GM18858 (cell line): ENCODE results near the gene MYO1E.
A peak's percentile ranks its signal among the peaks of the same experiment; 100 is the strongest.
"Not testable (repeated sequence)": the region's sequence is repeated elsewhere in the genome, so short reads cannot be mapped to it uniquely, and the experiment has no call there.

Experiments
- ATAC-seq: cut with Tn5 transposase; IDR thresholded peaks from one replicate; pipeline ENCODE4 v1.9.1; 2021; ENCODE audit not compliant: unreplicated experiment

The MYO1E gene

DNA sequence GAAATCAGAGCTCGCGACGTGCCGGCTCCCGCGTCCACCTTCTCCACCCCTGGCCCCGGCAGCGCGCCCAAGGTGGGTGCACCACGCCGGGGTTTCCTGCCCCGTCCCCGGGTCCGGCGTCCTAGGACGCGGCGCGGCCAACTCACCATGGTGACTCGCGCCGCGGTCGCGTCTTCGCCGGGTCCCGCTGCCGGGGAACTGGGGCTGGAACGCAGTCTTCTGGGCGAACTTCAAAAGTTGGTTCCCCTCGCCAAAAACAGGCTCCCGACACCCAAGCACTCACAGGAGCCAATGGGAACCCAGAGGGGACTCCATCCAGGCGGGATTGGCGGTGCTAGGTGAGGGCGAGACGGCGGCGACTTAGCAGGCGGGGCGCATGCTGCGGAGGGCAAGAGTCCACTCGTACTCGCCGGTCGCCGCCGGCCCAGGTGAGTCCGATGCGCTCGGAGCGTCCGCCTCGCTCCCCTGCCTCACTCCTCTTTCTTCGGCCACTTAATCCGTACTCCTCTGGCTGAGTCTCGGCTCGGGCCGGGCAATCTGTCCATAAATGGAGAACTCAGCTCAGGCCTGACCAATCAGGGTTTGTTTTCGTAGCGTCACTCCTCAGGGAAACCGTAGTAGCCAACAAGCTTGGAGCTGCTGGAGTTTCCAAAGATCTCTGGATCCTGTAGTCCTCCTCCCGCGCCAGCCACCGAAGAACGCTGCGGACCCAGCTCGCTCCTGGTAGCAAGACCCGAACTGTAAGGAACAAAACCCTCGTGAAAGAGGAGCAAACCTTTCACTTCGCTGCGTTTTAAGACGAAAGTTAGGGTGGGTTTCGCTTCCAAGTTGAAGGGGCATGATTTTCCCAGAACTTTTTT, at the start of gene MYO1E:
Gene MYO1E, minus strand, starts transcription at position 520 of the 860 bp plus-strand sequence. Its CDS starts 371 bp downstream, at position 149.
- ATAC-seq = no peak

DNA sequence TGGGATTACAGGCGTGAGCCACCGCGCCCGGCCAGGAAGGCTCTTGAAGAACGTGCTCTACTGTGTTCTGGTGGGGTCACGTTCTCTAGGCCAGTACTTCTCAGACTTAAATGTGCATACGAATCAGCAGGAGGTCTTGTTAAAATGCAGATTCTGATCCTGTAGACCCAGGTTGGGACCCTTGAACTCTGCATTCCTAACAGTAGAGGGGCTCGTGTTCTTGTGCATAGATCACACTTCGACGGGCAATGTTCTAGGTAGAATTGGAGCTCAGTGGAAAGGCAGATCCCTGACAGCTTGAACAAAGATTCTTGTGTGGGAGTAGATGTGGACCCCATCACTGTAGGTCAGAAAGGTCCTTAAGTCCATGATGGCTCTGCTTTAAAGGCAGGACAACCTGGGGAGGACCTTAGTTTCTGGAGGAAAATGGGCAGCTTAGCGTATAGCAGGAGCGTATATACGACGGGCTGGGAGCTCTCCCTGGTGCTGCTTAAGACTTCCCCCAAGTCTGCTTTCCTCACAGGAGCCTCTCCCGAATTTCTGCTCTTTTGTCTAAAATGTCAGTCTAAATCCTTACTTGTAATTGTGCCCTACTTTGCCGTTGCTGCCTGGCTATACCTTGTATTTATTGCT, 48.4 kb upstream of the MYO1E start:
- ATAC-seq = no peak

- no peak for ATAC-seq
Observed at GRCh38 chr15:59420108-59420507, 47.4 kb upstream of the MYO1E start.

- ATAC-seq = no peak
Observed at GRCh38 chr15:59419170-59419569, 46.5 kb upstream of the MYO1E start.

- no peak for ATAC-seq
Observed at GRCh38 chr15:59416816-59417215, 44.1 kb upstream of the MYO1E start.

- ATAC-seq = no peak
Observed at GRCh38 chr15:59413577-59413976, 40.9 kb upstream of the MYO1E start.

GRCh38 chr15:59410391-59410896, 37.8 kb upstream of the MYO1E start:
- no peak for ATAC-seq

GRCh38 chr15:59407946-59408345, 35.3 kb upstream of the MYO1E start:
- ATAC-seq = no peak

GRCh38 chr15:59406446-59406845, 33.8 kb upstream of the MYO1E start:
- no peak for ATAC-seq

GRCh38 chr15:59405079-59405478, 32.4 kb upstream of the MYO1E start:
- no peak for ATAC-seq

DNA sequence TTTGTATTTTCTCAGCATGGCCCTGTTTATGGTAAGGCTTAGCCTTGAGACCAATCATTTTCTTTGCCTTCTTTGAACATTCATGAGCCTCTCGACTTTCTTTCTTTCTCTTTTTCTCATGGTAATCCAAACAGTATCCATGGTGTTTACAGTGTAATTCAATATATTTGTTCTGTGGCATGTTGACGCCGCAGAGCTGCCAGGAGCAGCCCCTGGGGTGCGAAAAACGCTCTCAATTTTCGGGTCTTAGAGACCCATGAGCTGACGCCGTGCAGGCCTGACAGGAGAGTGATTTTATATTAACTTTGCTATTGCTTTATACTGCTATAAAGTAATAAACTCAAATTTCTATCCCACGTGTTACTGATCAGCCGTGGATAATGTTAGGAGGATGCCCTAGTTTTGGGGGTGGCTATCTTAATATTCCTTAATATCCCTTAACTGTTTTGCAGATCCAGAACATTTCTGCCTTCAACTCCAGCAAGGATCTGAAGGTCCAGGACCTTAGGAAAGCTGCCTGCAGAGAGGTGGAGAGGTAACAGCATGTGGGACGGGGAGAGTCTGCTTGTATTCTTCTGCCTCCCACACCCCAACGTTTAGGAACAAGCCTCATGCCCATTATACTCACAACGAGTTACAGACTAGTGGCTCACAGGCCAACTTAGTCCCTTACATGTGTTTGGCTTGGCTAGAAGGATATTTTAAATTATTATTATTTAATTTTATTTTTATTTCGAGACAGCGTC, 29.3 kb upstream of the MYO1E start:
- no peak for ATAC-seq

GRCh38 chr15:59401051-59401823, 28.6 kb upstream of the MYO1E start:
- ATAC-seq = not testable (repeated sequence)

GRCh38 chr15:59400103-59400813, 27.6 kb upstream of the MYO1E start:
- peak; percentile 18 for ATAC-seq

DNA sequence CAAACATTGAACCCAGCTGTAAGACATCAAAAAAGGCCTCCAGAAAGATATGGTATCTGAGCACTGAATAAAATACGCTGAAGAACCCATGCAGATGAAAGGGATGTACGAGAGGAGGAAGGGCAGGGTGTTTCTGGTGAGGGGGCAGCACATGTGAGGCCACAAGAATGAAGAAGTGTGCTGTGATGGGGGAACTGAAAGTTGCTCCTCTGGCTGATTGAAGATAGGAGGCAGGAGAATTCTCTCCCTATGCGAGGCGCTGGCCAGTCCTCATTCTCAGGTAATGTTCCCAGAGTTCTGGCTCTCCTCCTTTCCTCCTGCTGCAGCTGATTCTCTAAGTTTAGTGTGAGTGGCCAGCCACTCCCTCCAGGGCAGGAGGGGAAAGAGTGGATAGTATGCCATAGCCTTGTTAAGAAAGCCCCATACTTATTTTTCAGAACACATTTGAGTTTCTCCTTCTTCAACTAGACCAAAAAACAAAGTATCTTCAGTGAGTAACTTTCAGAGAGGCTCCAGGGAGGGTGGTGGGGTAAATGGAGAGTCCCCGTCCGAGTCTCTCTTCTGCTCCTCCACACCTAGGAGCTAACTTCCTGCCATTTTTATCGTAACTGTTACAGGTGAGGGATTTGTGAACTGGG, 26.9 kb upstream of the MYO1E start:
- peak; percentile 55 for ATAC-seq

- no peak for ATAC-seq
Observed at GRCh38 chr15:59398220-59398619, 25.5 kb upstream of the MYO1E start.

- no peak for ATAC-seq
Observed at GRCh38 chr15:59396679-59397078, 24.0 kb upstream of the MYO1E start.

DNA sequence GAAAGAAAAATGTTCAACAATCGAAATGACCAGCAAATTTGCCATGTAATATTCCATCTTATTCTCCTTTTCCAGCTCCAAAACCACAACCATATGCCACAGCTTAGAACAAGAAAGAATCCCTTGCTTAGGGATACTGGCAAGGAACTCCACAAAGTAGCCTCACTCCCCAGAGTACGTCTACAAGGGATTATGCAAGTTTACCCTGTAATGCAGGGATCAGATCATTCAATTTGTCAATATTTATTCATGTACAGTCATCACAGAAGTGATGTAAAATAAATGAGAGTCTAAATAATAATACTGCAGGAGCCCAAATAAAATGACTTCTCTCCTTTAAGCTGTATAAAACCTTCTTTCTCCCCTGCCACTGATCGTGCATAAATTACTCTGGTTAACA, 23.5 kb upstream of the MYO1E start:
- no peak for ATAC-seq

- no peak for ATAC-seq
Observed at GRCh38 chr15:59394166-59394661, 21.5 kb upstream of the MYO1E start.

- ATAC-seq = no peak
Observed at GRCh38 chr15:59392299-59392698, 19.6 kb upstream of the MYO1E start.
